GM12878 (cell line): Measurements from ENCODE around the gene POLR1A. TPM values are rescaled to one million over a fixed set of nuclear protein-coding genes. Genes with fewer than 3 reads are reported as not detected.

ENCODE experiments used
- ATAC-seq: fragments of 200-7000 bp; cut with Tn5 transposase; 3 replicates; pipeline ENCODE4 v1.9.1; 2020; ENCODE audit warnings: mild to moderate bottlenecking, moderate library complexity
- BruUV-seq: library from RNA; stranded (reverse); fragments of 400-500 nt; replicated peaks from 2 replicates; lab custom pipeline; 2021; lab: Mats Ljungman, UMichigan
- CTCF ChIA-PET: fragments of 300-600 bp; sonication (Branson Sonifier 250); formaldehyde crosslinking; extraction: SDS; loops from one replicate; lab custom pipeline; 2021; ENCODE audit warnings: inconsistent platforms; lab: Yijun Ruan, JAX
- POLR2A ChIA-PET: fragments of 350-600 bp; formaldehyde crosslinking; extraction: SDS; loops from one replicate; lab custom pipeline; 2021; ENCODE audit warnings: inconsistent platforms; lab: Charles Lee
- RAD21 ChIA-PET: fragments of 300-600 bp; sonication (Branson Sonifier 250); formaldehyde crosslinking; loops from one replicate; lab custom pipeline; 2023; ENCODE audit warnings: antibody characterized with exemption; ENCODE audit not compliant: unreplicated experiment; lab: Charles Lee
- SMC1A ChIA-PET: fragments of 300-600 bp; sonication (Branson Sonifier 250); formaldehyde crosslinking; loops from one replicate; lab custom pipeline; 2023; ENCODE audit not compliant: unreplicated experiment, uncharacterized antibody; lab: Charles Lee
- DNase-seq: peaks from one replicate; pipeline ENCODE4 v3.0.0-alpha.2; 2011; ENCODE audit warnings: low read depth, low spot score
- FAIRE-seq: peaks from 3 replicates; lab custom pipeline; 2011; peaks lifted over from hg19 to GRCh38; lab: Jason Lieb, UNC
- H2AFZ ChIP-seq: 2 replicates; pipeline ENCODE4 v1.6.0; 2011; ENCODE audit warnings: low read depth, low read length, control low read depth; ENCODE audit not compliant: control insufficient read depth
- H3K27ac ChIP-seq: 2 replicates; pipeline ENCODE4 v1.5.1; 2011; ENCODE audit warnings: control low read depth; ENCODE audit not compliant: control insufficient read depth, insufficient read depth
- H3K27me3 ChIP-seq, 2 experiments: replicated peaks in 1 of 2; 2 replicates each; pipeline versions ENCODE4 v1.6.0 to v1.6.1; 2011; ENCODE audit warnings: low read length in 1 of 2; ENCODE audit not compliant: control insufficient read depth in 2 of 2, insufficient read depth in 2 of 2
- H3K36me3 ChIP-seq, 2 experiments: 2 replicates each; pipeline ENCODE4 v1.5.1; 2011; ENCODE audit warnings: low read length in 1 of 2; ENCODE audit not compliant: control insufficient read depth in 2 of 2, insufficient read depth in 2 of 2
- H3K4me1 ChIP-seq: 2 replicates; pipeline ENCODE4 v1.6.1; 2011; ENCODE audit warnings: mild to moderate bottlenecking, low read length, moderate library complexity, mixed read lengths; ENCODE audit not compliant: control insufficient read depth, insufficient read depth
- H3K4me2 ChIP-seq: 2 replicates; pipeline ENCODE4 v1.6.0; 2011; ENCODE audit warnings: control low read depth; ENCODE audit not compliant: control insufficient read depth, insufficient read depth
- H3K4me3 ChIP-seq: fragments of 200-600 bp; sonication (generic); 2 replicates; pipeline ENCODE4 v1.5.1; 2016
- H3K79me2 ChIP-seq: 2 replicates; pipeline ENCODE4 v1.6.0; 2011; ENCODE audit warnings: low read length; ENCODE audit not compliant: control insufficient read depth, insufficient read depth
- H3K9ac ChIP-seq: 2 replicates; pipeline ENCODE4 v1.8.0; 2011; ENCODE audit warnings: low read length, control low read depth, mixed read lengths; ENCODE audit not compliant: control insufficient read depth, insufficient read depth
- H3K9me3 ChIP-seq: replicated peaks from 3 replicates; pipeline ENCODE4 v1.5.1; 2011; ENCODE audit warnings: mild to moderate bottlenecking, low read length; ENCODE audit not compliant: control insufficient read depth, insufficient read depth
- H4K20me1 ChIP-seq: 2 replicates; pipeline ENCODE4 v1.6.0; 2011; ENCODE audit not compliant: control insufficient read depth, insufficient read depth
- HCFC1 ChIP-seq: fragments of 150-350 bp; IDR thresholded peaks from 2 replicates; pipeline ENCODE4 v1.6.1; 2014; ENCODE audit warnings: low read length
- NBN ChIP-seq: fragments of 450-650 bp; IDR thresholded peaks from 2 replicates; pipeline ENCODE4 v1.6.1; 2016
- NFXL1 ChIP-seq: fragments of 450-650 bp; IDR thresholded peaks from 2 replicates; pipeline ENCODE4 v1.6.1; 2017; ENCODE audit warnings: antibody characterized with exemption, mild to moderate bottlenecking, borderline replicate concordance
- RAD21 ChIP-seq: IDR thresholded peaks from 2 replicates; pipeline ENCODE4 v1.6.1; 2011; ENCODE audit warnings: mild to moderate bottlenecking, low read depth, low read length, moderate library complexity; ENCODE audit not compliant: insufficient read depth
- USF1 ChIP-seq: IDR thresholded peaks from 2 replicates; pipeline ENCODE4 v1.6.1; 2011; ENCODE audit warnings: borderline replicate concordance, low read depth, mild to moderate bottlenecking, moderate library complexity, mixed read lengths, low read length; ENCODE audit not compliant: insufficient read depth; ENCODE audit errors: extremely low read length
- WGBS: methylation state at CpG from one replicate; pipeline ENCODE4 v1.1.6; 2016; ENCODE audit warnings: low lambda C conversion rate; ENCODE audit not compliant: insufficient replicate concordance, insufficient coverage; ENCODE audit errors: missing lambda C conversion rate; 5-methylcytosine and 5-hydroxymethylcytosine counted together
- in situ Hi-C: fragments of 300-500 bp; cut with MboI; formaldehyde crosslinking; loops from 9 replicates; pipeline ENCODE4 v1.14.3; 2018; ENCODE audit warnings: mixed read lengths
- intact Hi-C: fragments of 100-400 bp; cut with micrococcal nuclease; formaldehyde crosslinking; loops from one replicate; pipeline ENCODE4 v1.14.2; 2022; ENCODE audit not compliant: unreplicated experiment
- polyA plus RNA-seq, 11 experiments: library from polyadenylated mRNA; depleted of rRNA in 4 of 11; unstranded in 6 of 11; stranded (reverse) in 5 of 11; fragments of >200 nt; fragmentation: Nextera tagmentation in 4 of 11; fragmentation: Illumina TruSeq in 1 of 11; extraction: Ambion mirVana in 4 of 11; extraction: Trizol in 1 of 11; gene quantifications; 1 replicate in 1 of 11; 2 replicates in 10 of 11; pipeline versions ENCODE4 v1.2.1 to v1.2.3, GENCODE V29; 2011 to 2016; ENCODE audit warnings: inconsistent platforms in 2 of 11, missing spikeins in 2 of 11, low read depth in 1 of 11
- total RNA-seq, 4 experiments: library from RNA; depleted of rRNA in 3 of 4; stranded (reverse); fragments of >200 nt in 3 of 4; fragmentation: Illumina TruSeq in 1 of 4; extraction: Trizol in 1 of 4; gene quantifications; 2 replicates each; pipeline versions ENCODE4 v1.2.1 to v1.2.3, GENCODE V29; 2013 to 2021
- TF ChIP-seq, protein P1 (sequence below): IDR thresholded peaks from 2 replicates; pipeline ENCODE4 v1.6.1; 2012; ENCODE audit warnings: low read depth, low read length, improper control_type of control experiment

Gene POLR1A
- total and polyA plus RNA-seq, 10 of the 15 experiments (the other 5 are each of a cell fraction or from before 2014, with no cell fraction given), result 2.1 to 53.9 (median 17.8) TPM

- 97% methylated on average over 5 of the region's 5 CpGs for WGBS
- CTCF ChIA-PET, result interaction anchor here (0.7 to 12.2 kb wide), 4 partner anchors 247 to 398 kb away, joined by 3 to 458 read pairs (median 3); no protein-coding TSS in a partner anchor
- no peak for TF ChIP-seq RAD21
- TF ChIP-seq, protein P1, sequence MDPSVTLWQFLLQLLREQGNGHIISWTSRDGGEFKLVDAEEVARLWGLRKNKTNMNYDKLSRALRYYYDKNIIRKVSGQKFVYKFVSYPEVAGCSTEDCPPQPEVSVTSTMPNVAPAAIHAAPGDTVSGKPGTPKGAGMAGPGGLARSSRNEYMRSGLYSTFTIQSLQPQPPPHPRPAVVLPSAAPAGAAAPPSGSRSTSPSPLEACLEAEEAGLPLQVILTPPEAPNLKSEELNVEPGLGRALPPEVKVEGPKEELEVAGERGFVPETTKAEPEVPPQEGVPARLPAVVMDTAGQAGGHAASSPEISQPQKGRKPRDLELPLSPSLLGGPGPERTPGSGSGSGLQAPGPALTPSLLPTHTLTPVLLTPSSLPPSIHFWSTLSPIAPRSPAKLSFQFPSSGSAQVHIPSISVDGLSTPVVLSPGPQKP, result no peak
- no peak for TF ChIP-seq USF1
- TF ChIP-seq NFXL1, result no peak
- no peak for TF ChIP-seq NBN
- TF ChIP-seq HCFC1, result no peak
- intact Hi-C loops, result no loop called here
- no peak overlapping the region for H3K27ac ChIP-seq
- FAIRE-seq, result no peak
- H3K4me3 ChIP-seq, result no peak overlapping the region
- SMC1A ChIA-PET, result interaction anchor here (0.9 to 9.1 kb wide), 2 partner anchors 254 to 263 kb away, joined by 3 to 286 read pairs; no protein-coding TSS in a partner anchor
- H4K20me1 ChIP-seq, result no peaks in the 10 kb centered on the region
- POLR2A ChIA-PET, result interaction anchor here (0.6 to 1.3 kb wide), 3 partner anchors 23 to 255 kb away, joined by 3 to 5 read pairs (median 3); partner anchors contain the start of genes IMMT, POLR1A and PTCD3
- no peaks in the 10 kb centered on the region; the same call in 2 of the 3 replicates for H3K9me3 ChIP-seq
- no TSS peak for BruUV-seq
- RAD21 ChIA-PET, result interaction anchor here (1.3 kb wide), 1 partner anchor 256 kb away, joined by 5 read pairs; no protein-coding TSS in a partner anchor
- H3K36me3 ChIP-seq, result peaks cover 12 to 13% of the 10 kb centered on the region in 2 experiments
- in situ Hi-C loops, result no loop called here
- peaks cover 14% of the 10 kb centered on the region for H3K4me1 ChIP-seq
- no peaks in the 10 kb centered on the region for H3K79me2 ChIP-seq
- H2AFZ ChIP-seq, result no peak overlapping the region
- ATAC-seq, result no peak
- H3K27me3 ChIP-seq, result no peaks in the 10 kb centered on the region
- no peak overlapping the region for H3K9ac ChIP-seq
- H3K4me2 ChIP-seq, result no peak overlapping the region
- no peak for DNase-seq
Observed at GRCh38 chr2:86082756-86083155, 22.9 kb downstream of the POLR1A start.
